A673 (cell line): ENCODE results near the gene MED27.

Experiments used
- CTCF ChIP-seq: fragments of 300-800, 200-600 bp; sonication (generic); conservative IDR thresholded peaks from 2 replicates; pipeline ENCODE4 v1.5.1; 2017; ENCODE audit warnings: low read depth, mild to moderate bottlenecking, antibody characterized with exemption, low read length, moderate library complexity, mixed read lengths
- EZH2 ChIP-seq: fragments of 200-600 bp; sonication (generic); IDR thresholded peaks from 2 replicates; pipeline ENCODE4 v1.6.1; 2017; ENCODE audit warnings: borderline replicate concordance, low read depth, mild to moderate bottlenecking, mixed read lengths, antibody characterized with exemption, low read length; ENCODE audit not compliant: poor library complexity, severe bottlenecking

GRCh38 chr9:132008855-132009812 is 70.5 kb downstream of the MED27 start:
- TF ChIP-seq CTCF (no peak), EZH2 (no peak)
